ENCODE results near the gene ACTR5. TPM values are rescaled to one million over a fixed set of nuclear protein-coding genes. Genes with fewer than 3 reads are reported as not detected.
A peak's percentile ranks its signal among the peaks of the same experiment; 100 is the strongest.

The ACTR5 gene
- total RNA-seq, 2 experiments from 2014 or later, result 8.3 to 9.4 TPM

DNA sequence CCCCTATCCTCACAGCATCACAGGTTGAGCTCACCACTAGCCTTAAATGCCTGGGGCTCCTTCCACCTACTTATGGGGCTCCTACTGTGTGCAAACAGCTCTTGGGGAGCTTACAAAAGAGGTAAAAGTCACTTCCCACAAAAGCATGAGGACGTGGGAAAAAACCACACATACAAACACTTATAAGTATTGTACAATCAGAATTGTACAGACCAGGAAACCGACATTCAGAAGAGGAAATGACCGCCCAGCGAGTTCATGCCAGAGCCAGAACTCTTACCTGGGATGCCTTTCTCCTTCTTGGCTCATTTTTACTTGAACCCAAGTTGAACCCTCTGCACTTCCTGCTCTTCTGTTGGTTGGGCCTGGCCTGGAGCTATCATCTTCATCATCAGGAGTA is 50.9 kb downstream of the ACTR5 start:
- Mint-ChIP-seq H3K36me3 (ENCODE audit: low read depth) (no peaks in the 10 kb centered on the region), H3K27me3 (ENCODE audit: low read depth) (no peaks in the 10 kb centered on the region), H3K4me3 (no peak overlapping the region), H3K4me1 (ENCODE audit: low read depth) (peaks cover 8% of the 10 kb centered on the region), H3K9me3 (peaks cover 9% of the 10 kb centered on the region), H3K27ac (no peak overlapping the region)
- intact Hi-C loops (cut with micrococcal nuclease), result no loop called here
- CTCF ChIA-PET, result interaction anchor here (0.7 to 1.0 kb wide), 2 partner anchors 47 to 94 kb away, joined by 3 read pairs; no protein-coding TSS in a partner anchor
- DNase-seq, result no peak

DNA sequence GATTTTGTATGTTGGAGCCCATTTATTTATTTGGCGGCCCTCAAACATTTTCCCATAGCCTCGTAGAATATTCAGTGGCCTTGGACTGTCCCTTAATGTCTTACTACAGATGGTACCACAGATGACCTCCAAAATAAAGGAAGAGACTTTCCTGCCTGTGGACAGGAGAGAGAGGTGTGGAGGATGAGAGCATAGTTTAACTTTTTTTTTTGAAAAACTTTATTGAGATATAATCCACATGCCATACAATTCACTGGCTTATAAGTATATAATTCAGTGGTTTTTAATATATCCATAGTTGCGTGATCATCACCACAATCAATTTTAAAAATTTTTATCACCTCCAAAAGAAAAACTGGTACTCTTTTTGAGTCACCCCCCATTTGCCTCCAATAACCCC is 52.6 kb downstream of the ACTR5 start:
- CTCF ChIA-PET, result no interaction called here
- no peak for DNase-seq
- intact Hi-C loops (cut with micrococcal nuclease), result no loop called here
- Mint-ChIP-seq H3K27me3 (ENCODE audit: low read depth) (no peaks in the 10 kb centered on the region), H3K27ac (no peak overlapping the region), H3K36me3 (ENCODE audit: low read depth) (no peaks in the 10 kb centered on the region), H3K4me3 (no peak overlapping the region), H3K9me3 (peaks cover 9% of the 10 kb centered on the region), H3K4me1 (ENCODE audit: low read depth) (peaks cover 19% of the 10 kb centered on the region)

DNA sequence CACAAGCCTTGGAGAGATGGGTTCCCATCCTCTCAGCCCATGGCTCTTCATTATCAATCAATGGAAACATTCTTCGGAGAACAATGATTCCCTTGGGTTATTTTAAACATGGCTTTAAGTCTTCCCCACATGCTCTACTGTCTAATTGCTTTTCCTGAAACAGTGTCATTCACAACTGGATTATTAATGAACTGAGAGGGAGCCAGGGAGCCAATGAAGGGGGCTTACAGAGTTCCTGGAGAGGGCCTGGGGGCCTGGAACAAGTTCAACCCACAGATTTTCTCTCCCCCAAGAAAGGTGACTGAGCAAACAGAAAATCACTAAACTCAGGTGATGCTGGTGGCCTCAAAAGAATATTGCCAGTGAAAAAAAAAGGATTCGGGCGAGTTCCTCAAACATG is 56.0 kb downstream of the ACTR5 start:
- peaks cover 16% of the 10 kb centered on the region for H3K36me3 Mint-ChIP-seq (ENCODE audit: low read depth)
- intact Hi-C loops (cut with micrococcal nuclease), result loop anchor here (2.0 kb wide), 2 partner anchors 39 to 159 kb away; partner anchors contain the start of gene DHX35

DNA sequence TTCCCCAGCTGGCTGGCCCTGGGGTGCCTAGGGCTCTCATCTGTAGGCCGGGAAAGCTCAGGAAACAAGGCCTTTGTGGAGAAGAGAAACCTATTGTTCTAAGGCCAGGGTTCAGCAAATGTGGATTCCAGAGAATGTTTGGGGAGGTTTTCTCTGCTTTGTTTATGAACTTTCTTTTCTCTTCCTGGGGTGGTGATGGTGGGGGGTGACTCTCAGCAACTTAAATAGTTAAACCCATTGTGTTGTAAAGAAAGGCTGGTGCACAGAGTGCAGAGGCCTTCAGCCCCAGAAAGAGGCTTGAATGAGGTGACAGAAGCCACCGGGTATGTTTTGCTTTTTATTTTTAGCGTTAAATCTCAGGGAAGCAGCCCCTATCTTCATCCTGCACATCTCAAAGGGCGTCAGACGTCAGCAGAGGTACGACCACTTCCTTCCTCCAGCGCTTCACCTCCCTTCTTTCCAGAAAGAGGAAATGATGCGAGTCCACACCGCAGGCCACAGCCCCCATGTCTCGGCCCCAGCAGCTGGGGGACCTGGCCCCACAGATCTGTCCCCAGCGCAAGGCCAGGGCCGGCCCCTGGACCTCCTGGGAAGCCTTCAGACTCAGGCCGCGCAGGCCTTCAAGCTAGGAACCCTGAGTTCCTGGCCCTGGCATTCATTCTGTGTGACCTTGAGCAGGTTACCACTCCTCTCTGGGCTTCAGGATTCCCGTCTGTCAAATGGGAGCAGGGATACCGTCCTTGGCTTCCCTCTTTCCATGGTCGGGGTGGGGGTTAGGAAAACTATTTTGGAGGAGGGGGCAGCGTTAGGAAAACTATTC is 56.6 kb downstream of the ACTR5 start:
- H3K27ac Mint-ChIP-seq, result peak overlapping the region; percentile 96
- peak; percentile 82 for DNase-seq
- H3K27me3 Mint-ChIP-seq (ENCODE audit: low read depth), result no peaks in the 10 kb centered on the region
- intact Hi-C loops (cut with micrococcal nuclease), result loop anchor here (1.0 to 5.0 kb wide), 6 partner anchors 37 to 242 kb away; partner anchors contain the start of gene DHX35
- CTCF ChIA-PET, result interaction anchor here (0.6 to 4.9 kb wide), 8 partner anchors 8 to 172 kb away, joined by 3 to 51 read pairs (median 4); partner anchors contain the start of gene FAM83D
- peaks cover 18% of the 10 kb centered on the region for H3K36me3 Mint-ChIP-seq (ENCODE audit: low read depth)
- peaks cover 42% of the 10 kb centered on the region for H3K4me1 Mint-ChIP-seq (ENCODE audit: low read depth)
- H3K4me3 Mint-ChIP-seq, result peak overlapping the region; percentile 85
- H3K9me3 Mint-ChIP-seq, result no peaks in the 10 kb centered on the region

More for the DNA sequence above, 56.0 kb downstream of the ACTR5 start:
- Mint-ChIP-seq H3K4me1 (ENCODE audit: low read depth) (peaks cover 39% of the 10 kb centered on the region), H3K27ac (peak overlapping the region; percentile 96), H3K4me3 (peak overlapping the region; percentile 9), H3K27me3 (ENCODE audit: low read depth) (no peaks in the 10 kb centered on the region), H3K9me3 (no peaks in the 10 kb centered on the region)
- DNase-seq, result no peak
- CTCF ChIA-PET, result no interaction called here

DNA sequence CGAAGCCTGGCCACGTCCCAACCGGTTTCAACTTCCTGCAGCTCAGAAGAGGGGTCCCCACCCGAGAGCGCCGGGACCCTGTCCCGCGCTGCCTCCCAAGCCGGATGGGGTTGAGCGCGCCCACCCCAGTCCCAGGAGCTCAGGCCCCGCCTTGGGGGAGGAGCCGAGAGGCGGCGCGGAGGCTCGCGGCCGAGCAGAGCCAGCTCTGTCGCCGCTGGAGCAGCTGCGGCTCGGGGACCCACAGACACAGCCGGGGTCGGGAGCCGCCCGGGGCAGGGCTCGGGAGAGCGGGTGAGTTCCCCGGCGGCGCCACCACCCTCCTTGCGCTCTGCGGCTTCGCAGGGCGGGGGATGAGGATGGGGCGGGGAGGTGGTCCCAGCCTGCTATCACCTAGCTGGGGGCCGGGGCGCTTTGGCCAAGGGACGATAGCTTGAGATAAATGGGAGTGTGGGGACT is 57.3 kb downstream of the ACTR5 start, which contains the start of gene PPP1R16B:
Gene PPP1R16B, plus strand, starts transcription at position 196 of the 456 bp plus-strand sequence. CDS start 30,229 bp downstream, outside the sequence.
- H3K27me3 Mint-ChIP-seq (ENCODE audit: low read depth), result no peaks in the 10 kb centered on the region
- intact Hi-C loops (cut with micrococcal nuclease), result loop anchor here (1.0 to 5.0 kb wide), 6 partner anchors 37 to 242 kb away; partner anchors contain the start of gene DHX35
- H3K4me1 Mint-ChIP-seq (ENCODE audit: low read depth), result peaks cover 47% of the 10 kb centered on the region
- peak within 1 kb of the TSS; percentile 96 for H3K27ac Mint-ChIP-seq
- H3K4me3 Mint-ChIP-seq, result peak within 1 kb of the TSS; percentile 85
- CTCF ChIA-PET, result interaction anchor here (0.6 to 4.9 kb wide), 9 partner anchors 9 to 172 kb away, joined by 3 to 51 read pairs (median 3); partner anchors contain the start of gene FAM83D
- peak; percentile 76 for DNase-seq
- no peaks in the 10 kb centered on the region for H3K9me3 Mint-ChIP-seq
- H3K36me3 Mint-ChIP-seq (ENCODE audit: low read depth), result peaks cover 24% of the 10 kb centered on the region

DNA sequence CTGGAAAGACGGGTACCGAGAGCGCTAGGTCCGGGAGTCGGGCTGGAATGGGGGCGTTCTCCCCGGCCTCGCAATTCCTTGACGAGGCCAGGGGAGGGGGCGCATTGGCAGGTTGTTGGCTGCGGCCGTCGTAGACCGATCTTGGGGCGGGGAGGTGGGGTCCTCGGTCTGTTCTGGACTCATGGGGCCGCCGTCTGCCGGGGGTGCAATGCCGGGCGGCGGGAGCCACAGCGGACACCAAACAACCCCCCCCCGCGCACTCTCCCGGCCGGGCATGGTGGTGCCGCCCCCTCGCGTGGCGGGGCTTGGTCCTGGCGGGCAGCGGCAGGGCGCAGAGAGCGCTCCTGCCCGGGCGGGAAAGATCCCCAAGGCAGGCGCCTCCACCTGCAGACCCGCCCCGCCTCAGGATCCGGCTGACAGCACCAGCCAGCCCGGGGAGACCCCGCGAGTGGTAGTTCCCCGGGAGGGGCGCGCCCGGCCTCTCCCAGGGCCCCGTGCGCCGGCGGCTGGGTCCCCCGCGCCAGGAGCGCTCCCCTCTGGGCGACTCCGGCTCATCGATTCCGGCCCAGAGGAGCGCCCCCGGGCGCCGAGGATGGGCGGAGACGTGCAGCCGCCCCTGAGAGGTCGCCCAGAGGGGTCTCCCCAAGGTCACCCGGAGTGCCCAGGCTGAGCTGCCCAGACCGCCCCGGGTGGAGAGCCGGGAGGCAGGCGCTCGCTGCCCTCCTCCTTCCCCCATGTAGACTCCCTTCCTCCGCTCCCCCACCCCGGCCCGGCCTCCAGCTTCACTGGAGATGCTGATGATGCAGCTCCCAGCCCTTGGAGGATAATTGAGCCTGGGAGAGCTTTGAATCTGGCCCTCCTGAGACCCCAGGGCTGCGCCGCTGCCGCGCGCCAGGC is 57.9 kb downstream of the ACTR5 start:
- no peaks in the 10 kb centered on the region for H3K9me3 Mint-ChIP-seq
- DNase-seq, result peak; percentile 81
- no peaks in the 10 kb centered on the region for H3K27me3 Mint-ChIP-seq (ENCODE audit: low read depth)
- CTCF ChIA-PET, result interaction anchor here (0.6 to 4.9 kb wide), 17 partner anchors 16 to 173 kb away, joined by 3 to 51 read pairs (median 4); partner anchors contain the start of gene FAM83D
- peak overlapping the region; percentile 96 for H3K27ac Mint-ChIP-seq
- H3K4me1 Mint-ChIP-seq (ENCODE audit: low read depth), result peaks cover 52% of the 10 kb centered on the region
- intact Hi-C loops (cut with micrococcal nuclease), result loop anchor here (1.0 to 5.0 kb wide), 9 partner anchors 36 to 241 kb away; partner anchors contain the start of genes ACTR5, DHX35 and FAM83D
- peaks cover 30% of the 10 kb centered on the region for H3K36me3 Mint-ChIP-seq (ENCODE audit: low read depth)
- H3K4me3 Mint-ChIP-seq, result peak overlapping the region; percentile 85

DNA sequence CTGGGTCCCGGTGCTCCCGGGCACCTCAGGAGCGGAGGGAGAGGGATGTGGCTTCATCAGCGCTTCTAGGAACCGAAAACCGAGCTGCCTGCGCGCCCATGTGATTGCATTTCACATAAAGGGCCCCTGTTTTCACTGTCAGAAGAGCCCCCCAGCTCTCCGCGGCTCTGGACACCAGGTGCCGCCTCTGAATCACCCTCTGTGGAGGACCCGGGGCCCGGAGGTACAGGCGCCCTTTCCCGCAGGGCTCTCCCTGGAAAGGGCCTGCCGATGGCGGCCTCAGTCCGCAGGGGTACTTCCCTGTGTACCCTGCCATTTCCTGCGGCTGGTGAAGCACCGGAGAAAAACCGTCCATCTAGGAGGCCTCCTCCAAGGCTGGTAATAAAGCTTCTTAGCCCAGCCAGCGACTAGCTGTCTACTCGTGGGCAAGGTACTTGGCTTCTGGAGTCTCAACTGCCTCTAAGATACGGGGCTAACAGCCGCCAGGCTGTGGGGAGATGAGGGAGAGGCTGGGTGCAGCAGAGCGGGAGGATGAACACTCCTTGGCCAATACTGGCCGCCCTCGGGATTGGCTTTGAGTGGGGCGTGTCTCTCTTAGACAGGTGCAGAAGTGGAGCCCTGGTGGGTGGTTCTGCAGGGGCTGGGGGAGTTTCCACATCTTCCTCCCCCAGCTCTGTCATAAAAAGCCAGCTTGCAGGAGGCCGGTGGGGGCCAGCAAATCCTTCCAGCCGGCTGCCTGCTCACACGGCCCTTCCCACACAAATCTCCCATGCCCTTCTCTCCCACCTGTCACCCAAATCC is 58.8 kb downstream of the ACTR5 start:
- peak overlapping the region; percentile 85 for H3K4me3 Mint-ChIP-seq
- H3K4me1 Mint-ChIP-seq (ENCODE audit: low read depth), result peaks cover 58% of the 10 kb centered on the region
- CTCF ChIA-PET, result interaction anchor here (0.6 to 4.9 kb wide), 13 partner anchors 19 to 147 kb away, joined by 3 to 51 read pairs (median 4); partner anchors contain the start of gene FAM83D
- peak overlapping the region; percentile 71 for H3K27ac Mint-ChIP-seq
- no peaks in the 10 kb centered on the region for H3K27me3 Mint-ChIP-seq (ENCODE audit: low read depth)
- intact Hi-C loops (cut with micrococcal nuclease), result loop anchor here (1.0 to 5.0 kb wide), 5 partner anchors 59 to 240 kb away; partner anchors contain the start of genes ACTR5 and FAM83D
- peaks cover 35% of the 10 kb centered on the region for H3K36me3 Mint-ChIP-seq (ENCODE audit: low read depth)
- peak; percentile 39 for DNase-seq
- no peaks in the 10 kb centered on the region for H3K9me3 Mint-ChIP-seq

DNA sequence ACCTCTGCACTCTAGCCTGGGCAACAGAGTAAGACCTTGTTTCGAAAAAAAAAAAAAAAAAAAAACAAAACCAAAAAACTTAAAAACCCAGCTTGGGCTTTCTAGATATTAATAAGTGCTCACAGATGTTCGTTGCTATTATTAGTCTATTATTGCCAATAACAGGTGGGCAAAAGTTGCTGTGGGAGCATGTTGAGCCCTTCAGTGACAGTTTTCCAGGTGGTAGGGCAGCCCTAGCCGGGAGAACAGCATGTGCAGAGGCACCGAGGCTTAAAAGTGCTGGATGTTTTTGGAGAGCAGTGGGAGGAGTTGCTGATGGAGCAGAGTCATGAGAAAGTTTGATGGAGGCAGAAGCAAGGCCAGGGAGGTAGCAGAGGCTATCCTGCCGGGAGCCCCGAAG is 61.7 kb downstream of the ACTR5 start:
- H3K9me3 Mint-ChIP-seq, result no peaks in the 10 kb centered on the region
- no peak overlapping the region for H3K4me3 Mint-ChIP-seq
- H3K27ac Mint-ChIP-seq, result no peak overlapping the region
- CTCF ChIA-PET, result no interaction called here
- intact Hi-C loops (cut with micrococcal nuclease), result loop anchor here (2.0 to 5.0 kb wide), 2 partner anchors 23 to 237 kb away; no protein-coding TSS in a partner anchor
- H3K4me1 Mint-ChIP-seq (ENCODE audit: low read depth), result peaks cover 61% of the 10 kb centered on the region
- no peak for DNase-seq
- H3K27me3 Mint-ChIP-seq (ENCODE audit: low read depth), result no peaks in the 10 kb centered on the region
- H3K36me3 Mint-ChIP-seq (ENCODE audit: low read depth), result peaks cover 35% of the 10 kb centered on the region

DNA sequence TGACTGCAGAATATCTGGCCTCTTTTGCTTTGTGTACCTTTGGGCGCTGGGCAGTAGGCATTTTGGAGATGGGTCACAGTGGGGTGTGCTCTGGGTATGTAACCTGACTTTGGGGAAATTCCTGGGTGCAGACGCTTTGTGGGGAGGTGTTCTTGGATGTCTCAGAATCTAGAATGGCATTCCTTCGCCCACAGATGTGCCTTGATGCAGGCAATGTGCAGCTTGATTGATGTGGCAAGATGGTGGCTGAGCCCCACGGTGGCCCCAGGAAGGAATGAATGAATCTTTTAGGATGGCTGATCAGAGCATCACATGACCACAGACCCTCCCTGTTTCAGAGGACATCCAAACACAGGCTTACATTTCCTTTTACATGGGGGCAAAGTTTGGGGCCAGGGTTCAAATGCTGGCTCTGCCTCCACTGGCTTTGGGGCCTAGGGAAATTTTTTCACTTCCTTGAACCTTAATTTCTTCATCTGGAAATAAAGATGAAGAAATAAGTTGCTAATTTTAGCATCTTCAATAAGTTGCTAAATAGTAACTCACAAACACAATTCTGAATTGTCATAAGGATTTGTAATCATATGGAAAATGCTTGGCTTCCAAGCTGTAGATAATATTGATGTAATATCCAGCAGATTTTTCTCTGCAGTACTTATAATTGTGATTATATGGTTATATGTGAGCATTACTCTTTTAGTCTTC is 62.8 kb downstream of the ACTR5 start:
- intact Hi-C loops (cut with micrococcal nuclease), result no loop called here
- CTCF ChIA-PET, result no interaction called here
- Mint-ChIP-seq H3K27ac (no peak overlapping the region), H3K4me3 (no peak overlapping the region), H3K4me1 (ENCODE audit: low read depth) (peaks cover 69% of the 10 kb centered on the region), H3K9me3 (no peaks in the 10 kb centered on the region), H3K27me3 (ENCODE audit: low read depth) (no peaks in the 10 kb centered on the region), H3K36me3 (ENCODE audit: low read depth) (peaks cover 35% of the 10 kb centered on the region)
- DNase-seq, result no peak

DNA sequence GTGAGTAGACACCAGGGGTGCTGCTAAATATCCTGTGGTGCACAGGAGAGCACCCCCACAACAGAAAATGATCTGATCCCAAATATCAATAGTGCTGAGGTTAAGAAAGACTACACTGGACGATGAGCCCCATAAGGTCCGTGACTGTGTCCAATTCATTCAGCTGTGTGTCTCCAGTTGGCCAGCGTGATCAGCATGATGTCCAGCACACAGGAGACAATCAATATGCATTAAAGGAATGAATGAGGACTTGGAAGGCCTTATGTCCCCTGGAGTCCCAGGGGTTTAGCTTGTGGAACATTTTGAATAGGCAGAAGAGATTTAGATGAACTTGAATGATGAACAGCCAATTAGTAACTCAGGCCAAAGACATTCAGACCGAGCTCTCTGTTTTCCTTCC is 63.5 kb downstream of the ACTR5 start:
- DNase-seq, result no peak
- CTCF ChIA-PET, result interaction anchor here (0.8 kb wide), 1 partner anchor 82 kb away, joined by 3 read pairs; no protein-coding TSS in a partner anchor
- H3K9me3 Mint-ChIP-seq, result no peaks in the 10 kb centered on the region
- H3K36me3 Mint-ChIP-seq (ENCODE audit: low read depth), result peaks cover 35% of the 10 kb centered on the region
- H3K27ac Mint-ChIP-seq, result no peak overlapping the region
- intact Hi-C loops (cut with micrococcal nuclease), result no loop called here
- no peaks in the 10 kb centered on the region for H3K27me3 Mint-ChIP-seq (ENCODE audit: low read depth)
- peaks cover 71% of the 10 kb centered on the region for H3K4me1 Mint-ChIP-seq (ENCODE audit: low read depth)
- H3K4me3 Mint-ChIP-seq, result no peak overlapping the region

Data from activated naive CD4-positive, alpha-beta T cell treated with anti-CD3 and anti-CD28 coated beads for 36 hours (primary cell).